CD4-positive, alpha-beta T cell treated with Interferon gamma for 1 hour (primary cell): ENCODE data around the gene ZDHHC7.

Experiments used
- DNase-seq: peaks from one replicate; pipeline ENCODE4 v3.0.0-alpha.2; 2020

Gene ZDHHC7

GRCh38 chr16:84989749-84990620, 21.4 kb downstream of the ZDHHC7 start:
- DNase-seq: no peak

DNA sequence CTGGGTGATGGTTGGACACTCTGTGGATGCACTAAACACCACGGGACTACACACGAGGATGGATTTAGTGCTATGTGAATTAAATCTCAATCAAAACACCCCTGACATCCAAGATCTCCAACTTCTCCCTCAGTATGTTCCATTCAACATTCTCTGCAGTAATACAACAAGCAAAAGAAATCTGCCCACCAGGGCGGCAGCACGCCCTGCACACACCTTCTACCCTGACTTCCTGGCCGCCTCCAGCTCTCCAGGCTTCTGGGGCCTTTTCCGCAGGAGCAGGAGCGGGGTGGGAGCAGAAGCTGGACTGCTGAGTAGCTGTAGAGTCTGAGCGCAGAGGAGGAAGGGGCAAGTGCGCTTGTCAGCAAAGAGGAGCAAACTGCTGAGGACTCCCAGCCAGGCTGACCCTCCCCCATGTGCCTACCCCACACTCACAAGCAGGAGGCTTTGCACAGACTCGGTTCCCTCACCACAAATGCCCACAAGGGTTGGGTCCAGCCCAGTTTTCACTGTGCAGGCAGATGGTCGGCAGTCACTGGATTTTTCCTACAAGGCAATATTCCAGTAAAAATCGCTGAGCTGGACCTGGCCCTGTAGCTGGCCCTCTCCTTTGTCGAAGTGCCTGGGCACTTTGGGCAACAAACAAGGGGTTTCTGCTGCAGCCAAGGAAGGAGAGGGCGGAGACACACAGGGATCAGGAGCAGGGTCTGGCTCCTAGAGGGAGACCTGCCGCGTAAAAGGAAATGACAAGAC, 22.8 kb downstream of the ZDHHC7 start:
- DNase-seq: no peak

GRCh38 chr16:84986879-84987278, 24.5 kb downstream of the ZDHHC7 start:
- no peak for DNase-seq

GRCh38 chr16:84986102-84986501, 25.2 kb downstream of the ZDHHC7 start:
- no peak for DNase-seq

- DNase-seq: no peak
Measured at GRCh38 chr16:84985079-84986065, 26.0 kb downstream of the ZDHHC7 start.

- DNase-seq: peak; percentile 38
Measured at GRCh38 chr16:84982434-84982833, 28.9 kb downstream of the ZDHHC7 start.

GRCh38 chr16:84979516-84979915, 31.8 kb downstream of the ZDHHC7 start:
- DNase-seq: no peak

DNA sequence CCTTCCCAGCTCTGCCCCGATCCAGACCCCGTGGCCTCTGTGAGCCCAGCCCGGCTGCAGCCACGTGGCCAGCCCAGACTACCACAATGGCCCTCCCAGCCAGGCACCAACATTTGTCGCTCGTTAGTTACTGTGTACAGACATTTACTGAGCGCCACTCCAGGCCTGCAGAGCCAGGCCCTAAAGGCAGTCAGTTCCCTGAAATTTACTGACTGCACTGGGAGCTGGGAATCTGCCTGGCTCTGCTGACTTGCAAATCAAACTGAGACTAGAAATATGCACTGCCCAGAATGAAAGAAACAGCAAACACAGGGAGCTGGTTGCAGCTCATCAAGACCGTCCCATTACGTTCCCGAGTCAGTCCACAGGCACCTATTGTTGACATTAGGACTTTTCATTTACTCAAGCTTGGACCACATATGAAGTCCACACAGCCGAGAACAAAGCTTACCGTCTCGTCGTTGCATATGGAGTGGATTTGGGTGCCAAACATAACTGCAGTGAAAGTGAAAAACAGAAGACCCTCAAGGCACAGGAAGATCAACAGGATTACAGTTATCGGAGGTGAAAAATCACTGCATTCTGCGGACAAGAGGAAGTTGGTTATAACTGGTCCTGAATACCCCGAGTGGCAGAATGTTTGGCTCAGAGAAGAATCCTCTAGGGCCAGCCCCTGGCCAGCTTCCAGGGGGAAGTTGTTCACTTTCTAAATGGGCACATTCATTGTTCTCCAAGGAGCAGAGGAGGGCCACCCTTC, 34.5 kb downstream of the ZDHHC7 start:
- no peak for DNase-seq

GRCh38 chr16:84975522-84975921, 35.8 kb downstream of the ZDHHC7 start:
- DNase-seq: no peak

GRCh38 chr16:84975066-84975465, 36.3 kb downstream of the ZDHHC7 start:
- DNase-seq: no peak

GRCh38 chr16:84973776-84974523, 37.4 kb downstream of the ZDHHC7 start:
- no peak for DNase-seq

- DNase-seq: no peak
Measured at GRCh38 chr16:84973236-84973635, 38.1 kb downstream of the ZDHHC7 start.

DNA sequence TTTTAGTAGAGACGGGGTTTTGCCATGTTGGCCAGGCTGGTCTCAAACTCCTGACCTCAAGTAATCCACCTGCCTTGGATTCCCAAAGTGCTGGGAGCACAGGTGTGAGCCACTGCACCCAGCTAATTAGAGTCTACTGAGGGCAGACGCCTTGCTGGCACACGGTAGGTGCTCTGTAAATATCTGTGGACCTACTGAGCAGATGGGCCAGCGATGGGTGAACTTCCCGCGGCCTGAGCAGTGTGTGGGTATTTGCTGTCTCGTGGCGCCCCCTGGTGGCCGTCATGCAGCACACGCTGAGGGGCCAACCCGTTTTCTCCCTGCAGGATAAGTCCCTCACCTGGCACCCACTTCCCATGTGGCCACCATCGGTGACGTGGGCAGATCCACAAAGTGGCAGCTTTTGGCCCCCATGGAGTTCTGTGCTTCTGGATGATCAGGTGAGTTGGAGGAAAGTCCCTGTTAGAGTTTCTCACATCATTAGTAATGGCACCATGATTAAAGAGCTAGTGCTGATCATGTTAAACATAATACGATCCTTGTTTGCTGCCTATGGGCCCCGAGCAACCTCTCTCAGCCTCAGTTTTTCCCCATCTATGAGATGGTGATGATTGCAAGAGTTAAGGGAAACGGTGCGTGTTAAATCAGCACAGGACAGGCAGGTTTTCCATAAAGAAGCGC, 40.7 kb downstream of the ZDHHC7 start:
- peak; percentile 75 for DNase-seq

GRCh38 chr16:84967828-84968227, 43.5 kb downstream of the ZDHHC7 start:
- no peak for DNase-seq

- no peak for DNase-seq
Measured at GRCh38 chr16:84965428-84966415, 45.6 kb downstream of the ZDHHC7 start.

- no peak for DNase-seq
Measured at GRCh38 chr16:84964386-84965128, 46.8 kb downstream of the ZDHHC7 start.

- DNase-seq: no peak
Measured at GRCh38 chr16:84963066-84963465, 48.3 kb downstream of the ZDHHC7 start.

- DNase-seq: no peak
Measured at GRCh38 chr16:84960942-84961341, 50.4 kb downstream of the ZDHHC7 start.
